ENCODE data around the gene SSR2.
"Not testable (repeated sequence)": the region's sequence is repeated elsewhere in the genome, so short reads cannot be mapped to it uniquely, and the experiment has no call there.

The SSR2 gene

DNA sequence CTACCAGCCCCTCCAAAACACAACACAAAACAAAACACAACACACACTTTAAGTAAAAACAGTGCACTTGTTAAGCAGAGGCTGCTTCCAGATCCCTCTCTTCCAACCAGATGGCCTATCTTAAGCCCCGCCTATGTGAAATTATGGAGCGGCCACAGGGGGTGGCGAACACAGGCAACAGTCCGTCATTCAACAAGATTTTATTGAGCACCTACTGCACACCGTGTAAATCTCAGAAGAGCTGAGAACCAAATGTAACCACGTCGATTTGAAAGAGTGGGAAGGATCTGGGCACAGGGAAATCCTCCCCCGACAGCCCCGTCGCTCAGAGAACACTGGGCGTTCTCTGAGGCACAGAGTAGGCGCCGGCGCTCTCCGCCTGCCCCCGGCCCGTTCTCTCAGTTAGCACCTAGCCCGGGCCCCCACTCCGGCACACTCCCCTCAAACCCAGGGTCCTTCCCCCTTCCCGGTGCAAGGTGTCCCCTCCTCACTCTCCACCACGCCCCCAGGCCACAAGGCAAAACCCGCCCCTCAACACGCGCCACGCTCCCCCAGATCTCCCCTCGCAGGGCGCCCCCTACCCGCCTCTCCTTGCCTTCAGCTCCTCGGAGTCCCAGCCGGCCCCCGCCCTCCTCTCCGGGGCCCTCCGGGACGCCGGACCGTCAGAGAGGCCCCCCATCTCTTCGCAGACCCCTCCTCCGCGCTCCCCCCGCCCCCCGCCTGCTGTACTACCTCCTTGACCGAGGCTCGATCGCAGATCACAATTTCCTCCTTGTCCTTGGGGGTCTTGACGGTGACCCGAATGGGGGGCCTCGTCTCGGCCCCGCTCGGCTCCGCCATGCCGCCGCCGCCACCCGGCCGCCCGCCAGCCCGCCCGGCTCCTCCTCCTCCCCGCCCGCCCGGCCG lies 32.4 kb upstream of the SSR2 start:
- Histone ChIP-seq H3K36me3 (peaks cover 26 to 58% (median 41%) of the 10 kb centered on the region in 11 experiments), H3K4me1 (peaks cover 26 to 65% (median 47%) of the 10 kb centered on the region in 10 experiments), H3K27me3 (no peaks in the 10 kb centered on the region), H3K9me3 (replicated peaks in 1 of 11) (no peaks in the 10 kb centered on the region), H4K20me1 (peaks cover 0 to 50% (median 19%) of the 10 kb centered on the region in 11 experiments; a peak in 18 of 22 replicates), H3K4me2 (peak overlapping the region; percentile 52 to 88 (median 73)), H3K4me3 (peak overlapping the region; percentile 72 to 95 (median 89)), H3K9ac (peak overlapping the region; percentile 83 to 99 (median 97)), H3K27ac (peak overlapping the region in 10 of 11 experiments; percentile 64 to 99 (median 95); a peak in 20 of 22 replicates)
- no peak for TF ChIP-seq Cebpa-rat (IDR thresholded peaks at IDR 0.05)

- no peak for TF ChIP-seq Cebpa-rat (IDR thresholded peaks at IDR 0.05)
- Histone ChIP-seq H3K27ac (no peak overlapping the region), H3K27me3 (no peaks in the 10 kb centered on the region), H4K20me1 (peaks cover 0 to 50% (median 19%) of the 10 kb centered on the region in 11 experiments; a peak in 18 of 22 replicates), H3K9ac (peak overlapping the region in 2 of 11 experiments; percentile 22 to 30; a peak in 3 of 22 replicates), H3K4me3 (no peak overlapping the region), H3K36me3 (peaks cover 29 to 62% (median 50%) of the 10 kb centered on the region in 11 experiments), H3K4me2 (peak overlapping the region in 6 of 11 experiments; percentile 68 to 88 (median 80); a peak in 3 of 22 replicates), H3K9me3 (replicated peaks in 1 of 11) (no peaks in the 10 kb centered on the region), H3K4me1 (peaks cover 26 to 52% (median 34%) of the 10 kb centered on the region in 10 experiments)
Observed at GRCh38 chr1:156051011-156051725, 30.4 kb upstream of the SSR2 start.

- Histone ChIP-seq H3K4me1 (peaks cover 19 to 44% (median 27%) of the 10 kb centered on the region in 10 experiments), H3K9me3 (replicated peaks in 1 of 11) (no peaks in the 10 kb centered on the region), H3K9ac (no peak overlapping the region), H3K4me3 (no peak overlapping the region), H4K20me1 (peaks cover 0 to 50% (median 19%) of the 10 kb centered on the region in 11 experiments; a peak in 18 of 22 replicates), H3K4me2 (peak overlapping the region in 2 of 11 experiments; percentile 8 to 11; a peak in 2 of 22 replicates), H3K27ac (no peak overlapping the region), H3K36me3 (peaks cover 29 to 64% (median 51%) of the 10 kb centered on the region in 11 experiments), H3K27me3 (no peaks in the 10 kb centered on the region)
- no peak for TF ChIP-seq Cebpa-rat (IDR thresholded peaks at IDR 0.05)
Observed at GRCh38 chr1:156050376-156050775, 29.6 kb upstream of the SSR2 start.

DNA sequence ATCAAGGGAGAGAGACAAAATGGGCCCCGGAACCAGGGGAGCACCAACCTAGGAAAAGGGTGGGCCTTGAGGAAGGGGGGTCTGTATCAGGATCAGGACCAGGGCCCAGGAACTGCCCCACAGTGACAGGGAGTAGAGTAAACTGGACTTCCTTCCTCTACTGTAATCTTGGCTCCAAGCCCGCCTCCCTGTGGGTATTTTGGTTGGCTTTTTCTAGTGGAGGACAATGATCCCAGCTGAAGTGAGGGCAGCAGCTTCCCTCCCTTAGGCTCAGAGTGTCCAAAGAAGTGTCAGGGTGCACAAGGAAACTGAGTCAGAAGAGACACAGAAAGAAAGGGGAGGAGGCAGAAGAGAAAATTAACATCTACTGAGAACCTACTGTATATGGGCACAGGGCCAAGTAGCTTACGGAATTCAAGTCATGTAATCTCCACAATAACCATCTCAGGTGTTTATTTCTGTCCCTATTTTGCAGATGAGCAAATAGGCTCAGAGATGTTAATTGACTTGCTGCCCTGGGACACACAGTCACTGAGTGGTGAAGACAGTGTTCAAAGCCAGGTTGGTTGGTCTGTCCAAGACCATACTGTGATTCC lies 28.0 kb upstream of the SSR2 start:
- peaks cover 0 to 50% (median 19%) of the 10 kb centered on the region in 11 experiments; a peak in 18 of 22 replicates for H4K20me1 ChIP-seq
- TF ChIP-seq Cebpa-rat (IDR thresholded peaks at IDR 0.05): no peak
- no peak overlapping the region for H3K4me3 ChIP-seq
- no peaks in the 10 kb centered on the region for H3K27me3 ChIP-seq
- no peak overlapping the region; a peak in 1 of 22 replicates for H3K9ac ChIP-seq
- peaks cover 41 to 80% (median 65%) of the 10 kb centered on the region in 11 experiments for H3K36me3 ChIP-seq
- H3K27ac ChIP-seq: no peak overlapping the region
- no peaks in the 10 kb centered on the region for H3K9me3 ChIP-seq (replicated peaks in 1 of 11)
- peaks cover 16 to 42% (median 26%) of the 10 kb centered on the region in 10 experiments; a peak in 19 of 20 replicates for H3K4me1 ChIP-seq
- H3K4me2 ChIP-seq: peak overlapping the region in 5 of 11 experiments; percentile 4 to 33 (median 26); a peak in 7 of 22 replicates

DNA sequence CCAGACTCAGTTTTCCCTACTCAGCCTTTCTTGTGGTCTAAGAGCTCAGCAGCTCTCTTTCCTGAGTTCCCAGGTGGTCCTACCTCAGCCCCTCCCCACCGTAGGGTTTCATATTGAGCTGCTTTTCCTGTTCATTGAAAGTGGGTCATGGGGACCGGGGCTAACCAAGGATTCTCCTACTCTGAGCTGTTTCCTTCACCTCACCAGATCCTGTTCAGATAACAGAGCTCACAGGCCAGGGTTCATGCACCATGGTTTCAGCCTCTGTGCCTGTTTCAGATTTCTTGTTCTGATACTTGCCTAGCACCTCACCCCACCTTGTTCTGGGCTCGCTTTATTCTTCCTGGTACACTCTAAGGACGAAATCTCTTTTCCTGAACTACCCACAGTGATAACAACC lies 24.3 kb upstream of the SSR2 start:
- TF ChIP-seq Cebpa-rat (IDR thresholded peaks at IDR 0.05): no peak
- Histone ChIP-seq H3K27ac (no peak overlapping the region), H4K20me1 (peaks cover 0 to 24% (median 0%) of the 10 kb centered on the region in 11 experiments; a peak in 7 of 22 replicates), H3K4me3 (no peak overlapping the region), H3K9me3 (replicated peaks in 1 of 11) (no peaks in the 10 kb centered on the region), H3K27me3 (no peaks in the 10 kb centered on the region), H3K4me1 (peaks cover under 1 to 18% (median 10%) of the 10 kb centered on the region in 10 experiments; a peak in 14 of 20 replicates), H3K4me2 (no peak overlapping the region), H3K36me3 (peaks cover 71 to 97% (median 88%) of the 10 kb centered on the region in 11 experiments), H3K9ac (no peak overlapping the region)

DNA sequence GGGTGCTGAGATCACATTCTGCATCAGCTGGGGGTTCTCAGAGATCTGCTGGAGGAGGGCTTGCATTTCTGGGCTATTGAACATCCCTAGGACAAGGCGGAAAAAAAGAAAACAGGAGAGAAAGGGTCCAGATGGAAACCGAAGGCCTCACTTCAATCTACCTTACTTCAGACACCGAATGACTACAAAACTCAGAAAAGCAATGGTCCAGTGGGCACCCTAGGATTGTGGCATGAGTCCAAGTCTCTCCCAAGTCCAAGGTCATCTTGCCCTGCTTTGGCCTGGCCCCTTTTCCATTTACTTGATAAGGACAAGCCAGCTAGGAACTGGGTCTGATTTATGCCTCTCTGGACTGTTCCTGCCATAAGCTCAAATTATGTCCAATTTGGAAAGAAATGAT lies 22.1 kb upstream of the SSR2 start:
- no peak overlapping the region for H3K4me2 ChIP-seq
- H3K4me3 ChIP-seq: no peak overlapping the region
- peaks cover 0 to 3% (median 0%) of the 10 kb centered on the region in 10 experiments; a peak in 3 of 20 replicates for H3K4me1 ChIP-seq
- no peak overlapping the region for H3K27ac ChIP-seq
- peaks cover 78 to 97% (median 86%) of the 10 kb centered on the region in 11 experiments for H3K36me3 ChIP-seq
- no peak overlapping the region for H3K9ac ChIP-seq
- TF ChIP-seq Cebpa-rat (IDR thresholded peaks at IDR 0.05): no peak
- peaks cover 0 to 11% (median 0%) of the 10 kb centered on the region in 11 experiments; a peak in 5 of 22 replicates for H4K20me1 ChIP-seq
- no peaks in the 10 kb centered on the region for H3K27me3 ChIP-seq
- no peaks in the 10 kb centered on the region for H3K9me3 ChIP-seq (replicated peaks in 1 of 11)

DNA sequence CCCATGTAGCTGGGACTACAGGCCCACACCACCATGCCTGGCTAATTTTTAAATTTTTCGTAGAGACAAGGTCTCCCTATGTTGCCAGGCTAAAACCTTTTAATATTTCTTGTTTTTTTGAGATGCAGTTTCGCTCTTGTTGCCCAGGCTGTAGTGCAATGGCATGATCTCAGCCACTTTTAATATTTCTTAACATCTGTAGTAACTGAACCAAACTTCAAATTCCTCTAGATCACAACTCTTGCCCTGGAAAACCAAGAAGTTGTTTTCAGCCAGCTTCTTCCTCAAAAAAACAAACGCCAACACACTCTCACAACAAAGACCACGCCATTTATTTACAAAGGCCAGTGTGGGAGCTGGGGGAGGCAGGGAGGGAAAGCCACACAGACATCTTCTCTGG lies 14.2 kb upstream of the SSR2 start:
- not testable (repeated sequence) for H3K9me3 ChIP-seq (replicated peaks in 1 of 11); H3K27ac ChIP-seq; H3K27me3 ChIP-seq; H3K4me3 ChIP-seq; H3K9ac ChIP-seq; H3K4me1 ChIP-seq; H4K20me1 ChIP-seq; H3K4me2 ChIP-seq
- peaks cover 30 to 44% (median 40%) of the 10 kb centered on the region in 11 experiments for H3K36me3 ChIP-seq

GRCh38 chr1:156033011-156033410 lies 12.3 kb upstream of the SSR2 start:
- no peaks in the 10 kb centered on the region for H3K4me1 ChIP-seq
- no peaks in the 10 kb centered on the region for H3K27me3 ChIP-seq
- peaks cover 0 to 2% (median 0%) of the 10 kb centered on the region in 11 experiments; a peak in 1 of 22 replicates for H4K20me1 ChIP-seq

More at GRCh38 chr1:156033011-156033410, 12.3 kb upstream of the SSR2 start:
- Histone ChIP-seq H3K27ac (no peak overlapping the region), H3K9ac (no peak overlapping the region), H3K4me3 (no peak overlapping the region), H3K36me3 (peaks cover 14 to 24% (median 21%) of the 10 kb centered on the region in 11 experiments), H3K9me3 (replicated peaks in 1 of 11) (no peaks in the 10 kb centered on the region), H3K4me2 (no peak overlapping the region)
- TF ChIP-seq Cebpa-rat (IDR thresholded peaks at IDR 0.05): no peak

Data from BLaER1 treated with 17β-estradiol and CSF1 and Interleukin-3, amounts not matched to agents 10 nM and 100 nM (cell line).